ENCODE data around the gene LTA. TPM values are rescaled to one million over a fixed set of nuclear protein-coding genes. Genes with fewer than 3 reads are reported as not detected.
A peak's percentile ranks its signal among the peaks of the same experiment; 100 is the strongest.

The LTA gene
- polyA plus RNA-seq, 1 experiment, result not detected

- no peaks in the 10 kb centered on the region for H3K27me3 ChIP-seq (ENCODE audit: control insufficient read depth, insufficient read depth, low read length)
- H3K4me3 ChIP-seq (ENCODE audit: low read depth, low read length), result no peak overlapping the region
- ChIA-PET CTCF (interaction anchor here (1.0 to 1.3 kb wide), 2 partner anchors 14 to 66 kb away, joined by 3 to 5 read pairs; partner anchors contain the start of gene ATP6V1G2), POLR2A (interaction anchor here (0.9 to 2.5 kb wide), 4 partner anchors 8 to 37 kb away, joined by 3 to 12 read pairs (median 3); partner anchors contain the start of gene DDX39B)
- H3K9me3 ChIP-seq (ENCODE audit: control insufficient read depth, insufficient read depth, low read length), result no peaks in the 10 kb centered on the region
- no peak for TF ChIP-seq CTCF (IDR thresholded peaks at IDR 0.05; ENCODE audit: low read depth, low read length)
- peak overlapping the region; percentile 11 for H3K27ac ChIP-seq (ENCODE audit: low read depth, low read length)
- DNase-seq (ENCODE audit: low read depth, low spot score), result no peak
Observed at GRCh38 chr6:31531771-31532643, 40.1 kb upstream of the LTA start.

GRCh38 chr6:31532644-31533454 is 39.2 kb upstream of the LTA start:
- no peak overlapping the region for H3K27ac ChIP-seq (ENCODE audit: low read depth, low read length)
- no peaks in the 10 kb centered on the region for H3K27me3 ChIP-seq (ENCODE audit: control insufficient read depth, insufficient read depth, low read length)
- TF ChIP-seq CTCF (IDR thresholded peaks at IDR 0.05; ENCODE audit: low read depth, low read length), result no peak
- H3K4me3 ChIP-seq (ENCODE audit: low read depth, low read length), result no peak overlapping the region
- DNase-seq (ENCODE audit: low read depth, low spot score), result no peak
- POLR2A ChIA-PET, result interaction anchor here (1.2 to 2.5 kb wide), 2 partner anchors 9 kb away, joined by 3 to 12 read pairs; partner anchors contain the start of gene DDX39B
- no peaks in the 10 kb centered on the region for H3K9me3 ChIP-seq (ENCODE audit: control insufficient read depth, insufficient read depth, low read length)
- CTCF ChIA-PET, result interaction anchor here (1.0 to 1.3 kb wide), 2 partner anchors 66 kb away, joined by 3 to 5 read pairs; no protein-coding TSS in a partner anchor

- no peaks in the 10 kb centered on the region for H3K9me3 ChIP-seq (ENCODE audit: control insufficient read depth, insufficient read depth, low read length)
- H3K27ac ChIP-seq (ENCODE audit: low read depth, low read length), result no peak overlapping the region
- POLR2A ChIA-PET, result no interaction called here
- no peak for DNase-seq (ENCODE audit: low read depth, low spot score)
- CTCF ChIA-PET, result interaction anchor here (1.0 to 1.2 kb wide), 2 partner anchors 40 to 65 kb away, joined by 3 read pairs; no protein-coding TSS in a partner anchor
- no peaks in the 10 kb centered on the region for H3K27me3 ChIP-seq (ENCODE audit: control insufficient read depth, insufficient read depth, low read length)
- no peak for TF ChIP-seq CTCF (IDR thresholded peaks at IDR 0.05; ENCODE audit: low read depth, low read length)
- no peak overlapping the region for H3K4me3 ChIP-seq (ENCODE audit: low read depth, low read length)
Observed at GRCh38 chr6:31533455-31533841, 38.6 kb upstream of the LTA start.

- H3K27me3 ChIP-seq (ENCODE audit: control insufficient read depth, insufficient read depth, low read length), result no peaks in the 10 kb centered on the region
- POLR2A ChIA-PET, result no interaction called here
- CTCF ChIA-PET, result interaction anchor here (1.0 to 1.2 kb wide), 2 partner anchors 41 to 65 kb away, joined by 3 read pairs; no protein-coding TSS in a partner anchor
- TF ChIP-seq CTCF (IDR thresholded peaks at IDR 0.05; ENCODE audit: low read depth, low read length), result no peak
- H3K9me3 ChIP-seq (ENCODE audit: control insufficient read depth, insufficient read depth, low read length), result no peaks in the 10 kb centered on the region
- no peak overlapping the region for H3K4me3 ChIP-seq (ENCODE audit: low read depth, low read length)
- no peak overlapping the region for H3K27ac ChIP-seq (ENCODE audit: low read depth, low read length)
- no peak for DNase-seq (ENCODE audit: low read depth, low spot score)
Observed at GRCh38 chr6:31534011-31534410, 38.1 kb upstream of the LTA start.
